Measurements from ENCODE around the gene SEC14L5. TPM values are rescaled to one million over a fixed set of nuclear protein-coding genes. Genes with fewer than 3 reads are reported as not detected.

The SEC14L5 gene
- total RNA-seq, 1 experiment from 2014 or later = 2.3 TPM

DNA sequence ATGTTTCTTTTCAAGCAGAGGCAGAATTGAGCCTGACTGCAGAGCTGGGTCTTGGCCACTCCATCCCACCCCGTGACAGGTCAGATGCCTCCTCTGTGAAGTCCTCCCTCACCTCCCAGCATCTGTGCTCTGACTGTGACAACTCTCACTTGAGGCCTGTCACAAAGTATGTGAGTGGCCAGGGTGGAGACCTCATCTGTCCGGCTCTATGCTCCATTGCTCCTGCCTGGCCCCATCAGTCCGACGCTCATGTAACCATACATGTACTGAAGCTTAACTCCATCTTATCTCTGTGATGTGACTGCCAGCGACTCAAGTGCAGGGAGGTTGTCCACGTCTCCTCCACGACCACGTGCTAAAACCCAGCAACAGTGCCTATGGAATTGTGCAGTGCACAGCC lies 24.7 kb upstream of the SEC14L5 start (continued):
- TF ChIP-seq CREB1 (CRISPR knock-in tag; IDR thresholded peaks at IDR 0.05) (no peak), MLX (CRISPR knock-in tag; IDR thresholded peaks at IDR 0.05) (no peak), TCF7 (CRISPR knock-in tag; IDR thresholded peaks at IDR 0.05; ENCODE audit: low read depth) (no peak), SMAD4 (CRISPR knock-in tag; IDR thresholded peaks at IDR 0.05) (no peak), ZNF317 (CRISPR knock-in tag; IDR thresholded peaks at IDR 0.05; ENCODE audit: borderline replicate concordance, low read depth) (no peak)

DNA sequence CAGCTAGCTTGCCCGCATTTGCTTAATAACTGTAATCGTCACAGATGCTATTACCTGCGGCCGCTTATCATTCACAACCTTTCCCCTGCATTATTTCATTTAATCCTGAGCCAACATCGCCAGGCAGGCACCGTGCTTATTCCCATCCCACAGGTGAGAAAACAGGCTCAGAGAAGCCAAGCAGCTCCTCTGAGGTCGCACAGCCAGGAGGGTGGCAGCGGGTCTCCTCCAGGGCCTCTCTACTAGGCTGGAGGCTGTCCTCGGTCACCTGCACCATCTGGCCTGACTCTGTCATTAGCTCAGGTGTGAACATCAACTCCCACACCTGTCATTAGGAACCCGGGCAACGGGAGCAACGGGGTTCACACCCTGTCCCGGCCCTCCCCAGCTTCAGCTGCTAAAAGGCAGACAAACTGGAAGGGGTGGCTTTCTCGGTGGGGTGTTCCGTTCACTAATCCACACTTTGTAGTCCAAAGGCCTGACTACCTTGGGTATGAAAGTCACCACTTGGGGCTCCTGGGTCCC lies 24.2 kb upstream of the SEC14L5 start:
- Mint-ChIP-seq H3K27me3 (ENCODE audit: low read depth) (peaks cover 6% of the 10 kb centered on the region), H3K4me3 (no peak overlapping the region), H3K36me3 (no peaks in the 10 kb centered on the region), H3K4me1 (peaks cover 7% of the 10 kb centered on the region), H3K9me3 (no peaks in the 10 kb centered on the region), H3K27ac (no peak overlapping the region; the same call in 1 of the 2 replicates)
- ChIA-PET POLR2A (no interaction called here), CTCF (interaction anchor here (1.0 to 1.8 kb wide), 2 partner anchors 16 to 284 kb away, joined by 3 to 4 read pairs; no protein-coding TSS in a partner anchor)
- ATAC-seq = no peak
- TF ChIP-seq FOXJ3 (CRISPR knock-in tag; IDR thresholded peaks at IDR 0.05; ENCODE audit: borderline replicate concordance) (no peak), ARID4B (CRISPR knock-in tag; IDR thresholded peaks at IDR 0.05; ENCODE audit: borderline replicate concordance) (no peak), ZBTB43 (CRISPR knock-in tag; IDR thresholded peaks at IDR 0.05) (no peak), NFATC4 (CRISPR knock-in tag; IDR thresholded peaks at IDR 0.05) (no peak), ZNF138 (CRISPR knock-in tag; conservative IDR thresholded peaks at IDR 0.05) (no peak), NR1H2 (CRISPR knock-in tag; IDR thresholded peaks at IDR 0.05) (no peak), HMGXB4 (CRISPR knock-in tag; IDR thresholded peaks at IDR 0.05) (no peak), FOXP1 (CRISPR knock-in tag; IDR thresholded peaks at IDR 0.05; ENCODE audit: borderline replicate concordance) (no peak), ZNF281 (CRISPR knock-in tag; IDR thresholded peaks at IDR 0.05) (no peak), RELA (CRISPR knock-in tag; IDR thresholded peaks at IDR 0.05; ENCODE audit: borderline replicate concordance) (no peak), NFYB (CRISPR knock-in tag; conservative IDR thresholded peaks at IDR 0.05; ENCODE audit: low read depth) (no peak), SMAD4 (CRISPR knock-in tag; IDR thresholded peaks at IDR 0.05) (no peak), EMX1 (CRISPR knock-in tag; IDR thresholded peaks at IDR 0.05) (no peak), TCF7 (CRISPR knock-in tag; IDR thresholded peaks at IDR 0.05; ENCODE audit: low read depth) (no peak), KAT7 (CRISPR knock-in tag; IDR thresholded peaks at IDR 0.05; ENCODE audit: borderline replicate concordance) (no peak)
- TF ChIP-seq, protein P1, sequence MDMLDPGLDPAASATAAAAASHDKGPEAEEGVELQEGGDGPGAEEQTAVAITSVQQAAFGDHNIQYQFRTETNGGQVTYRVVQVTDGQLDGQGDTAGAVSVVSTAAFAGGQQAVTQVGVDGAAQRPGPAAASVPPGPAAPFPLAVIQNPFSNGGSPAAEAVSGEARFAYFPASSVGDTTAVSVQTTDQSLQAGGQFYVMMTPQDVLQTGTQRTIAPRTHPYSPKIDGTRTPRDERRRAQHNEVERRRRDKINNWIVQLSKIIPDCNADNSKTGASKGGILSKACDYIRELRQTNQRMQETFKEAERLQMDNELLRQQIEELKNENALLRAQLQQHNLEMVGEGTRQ (CRISPR knock-in tag; IDR thresholded peaks at IDR 0.05) = no peak
- TF ChIP-seq, protein P2, sequence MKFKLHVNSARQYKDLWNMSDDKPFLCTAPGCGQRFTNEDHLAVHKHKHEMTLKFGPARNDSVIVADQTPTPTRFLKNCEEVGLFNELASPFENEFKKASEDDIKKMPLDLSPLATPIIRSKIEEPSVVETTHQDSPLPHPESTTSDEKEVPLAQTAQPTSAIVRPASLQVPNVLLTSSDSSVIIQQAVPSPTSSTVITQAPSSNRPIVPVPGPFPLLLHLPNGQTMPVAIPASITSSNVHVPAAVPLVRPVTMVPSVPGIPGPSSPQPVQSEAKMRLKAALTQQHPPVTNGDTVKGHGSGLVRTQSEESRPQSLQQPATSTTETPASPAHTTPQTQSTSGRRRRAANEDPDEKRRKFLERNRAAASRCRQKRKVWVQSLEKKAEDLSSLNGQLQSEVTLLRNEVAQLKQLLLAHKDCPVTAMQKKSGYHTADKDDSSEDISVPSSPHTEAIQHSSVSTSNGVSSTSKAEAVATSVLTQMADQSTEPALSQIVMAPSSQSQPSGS (CRISPR knock-in tag; IDR thresholded peaks at IDR 0.05; ENCODE audit: borderline replicate concordance, low read depth) = no peak
- TF ChIP-seq, protein P3, sequence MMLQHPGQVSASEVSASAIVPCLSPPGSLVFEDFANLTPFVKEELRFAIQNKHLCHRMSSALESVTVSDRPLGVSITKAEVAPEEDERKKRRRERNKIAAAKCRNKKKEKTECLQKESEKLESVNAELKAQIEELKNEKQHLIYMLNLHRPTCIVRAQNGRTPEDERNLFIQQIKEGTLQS (CRISPR knock-in tag; conservative IDR thresholded peaks at IDR 0.05) = no peak
- DNase-seq (ENCODE audit: low spot score) = no peak
